ENCODE measurements around the gene PTGER4.

PTGER4 gene

DNA sequence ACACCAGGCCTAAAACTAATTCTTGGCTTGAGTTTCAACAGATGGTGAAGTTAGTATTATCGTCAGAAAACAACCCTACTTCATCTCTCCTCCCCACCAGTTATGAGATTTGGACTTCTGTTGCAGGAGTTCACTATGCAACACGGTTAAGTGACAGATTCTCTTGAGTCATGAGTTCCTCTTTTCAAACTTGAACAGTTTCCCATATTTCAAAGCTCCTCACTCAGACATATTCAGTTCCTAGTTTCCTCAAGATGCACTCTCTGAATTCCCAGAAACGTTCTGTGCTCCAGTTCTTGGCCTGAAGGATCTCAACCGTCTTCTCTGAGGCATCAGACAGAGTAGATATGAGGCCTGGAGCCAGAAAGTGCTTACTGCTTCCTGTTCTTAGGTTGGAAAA, 7.3 kb upstream of the PTGER4 start:
- no peak for DNase-seq

- no peak for DNase-seq
Observed at GRCh38 chr5:40674661-40675235, 5.0 kb upstream of the PTGER4 start.

DNA sequence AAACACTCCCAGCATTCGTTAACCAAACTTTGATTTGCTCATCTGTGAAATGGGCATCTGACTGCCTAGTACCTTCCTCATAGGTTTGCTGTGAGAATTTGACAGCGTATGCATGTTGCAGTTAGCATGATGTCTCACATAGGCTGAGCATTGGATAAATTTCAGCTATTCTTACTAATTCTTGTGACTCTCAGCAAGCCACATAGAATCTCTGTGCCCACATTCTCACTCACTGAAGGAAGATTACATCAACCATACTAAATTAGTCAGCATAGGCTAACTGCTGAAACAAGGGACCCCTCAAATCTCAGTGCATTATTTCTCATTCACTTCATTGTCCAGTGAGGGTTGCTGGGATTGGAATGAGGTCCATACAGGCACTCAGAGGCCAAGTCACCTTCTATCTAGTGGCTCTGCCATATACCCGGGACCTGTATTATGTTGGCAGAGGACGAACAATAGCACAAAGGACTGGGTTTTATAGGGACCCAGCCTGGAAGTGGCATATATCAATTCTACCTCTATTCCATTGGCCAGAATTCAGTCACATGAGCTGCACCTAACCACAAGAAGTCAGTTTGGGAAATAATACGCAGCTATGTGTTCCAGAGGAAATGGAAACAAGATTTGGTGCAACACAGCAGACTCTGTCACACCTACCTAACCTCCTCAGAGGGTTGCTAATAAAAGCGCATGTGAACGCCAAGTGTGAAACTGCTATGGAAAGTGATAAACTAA, 4.2 kb upstream of the PTGER4 start:
- no peak for DNase-seq

DNA sequence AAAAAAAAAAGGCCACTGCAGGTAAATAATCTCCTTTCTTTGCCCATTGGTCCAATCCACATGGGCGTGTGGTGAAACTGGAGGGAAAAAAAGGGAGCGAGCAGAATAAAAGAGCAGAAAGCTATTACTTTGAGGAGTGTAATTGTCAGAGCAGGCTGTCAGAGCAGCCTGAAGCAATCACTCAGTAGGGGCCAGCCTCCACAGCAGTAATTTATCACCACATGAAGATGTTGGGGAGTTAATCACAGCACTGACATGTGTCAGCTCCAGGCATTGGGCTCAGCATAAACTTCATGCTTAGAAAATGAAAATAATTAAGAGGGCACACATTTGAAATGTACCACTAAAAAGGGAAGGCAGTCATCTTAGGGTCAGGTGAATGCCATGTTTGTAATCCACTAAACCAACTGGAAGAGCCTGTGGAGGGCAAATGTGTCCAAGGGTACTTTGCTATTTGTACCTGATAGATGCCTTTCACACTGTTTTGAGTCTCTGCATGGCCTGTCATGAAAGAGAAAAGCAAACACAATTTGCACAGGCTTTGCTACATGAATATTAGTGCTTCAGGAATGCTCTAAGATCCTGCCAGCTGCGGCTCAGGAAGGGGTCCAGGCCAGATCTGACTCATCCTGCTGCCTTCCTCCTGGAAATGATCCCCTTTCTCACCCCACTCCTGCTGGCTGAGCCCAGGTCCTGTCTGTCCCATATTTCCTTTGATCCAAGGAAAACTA, 2.9 kb upstream of the PTGER4 start:
- DNase-seq = no peak

DNA sequence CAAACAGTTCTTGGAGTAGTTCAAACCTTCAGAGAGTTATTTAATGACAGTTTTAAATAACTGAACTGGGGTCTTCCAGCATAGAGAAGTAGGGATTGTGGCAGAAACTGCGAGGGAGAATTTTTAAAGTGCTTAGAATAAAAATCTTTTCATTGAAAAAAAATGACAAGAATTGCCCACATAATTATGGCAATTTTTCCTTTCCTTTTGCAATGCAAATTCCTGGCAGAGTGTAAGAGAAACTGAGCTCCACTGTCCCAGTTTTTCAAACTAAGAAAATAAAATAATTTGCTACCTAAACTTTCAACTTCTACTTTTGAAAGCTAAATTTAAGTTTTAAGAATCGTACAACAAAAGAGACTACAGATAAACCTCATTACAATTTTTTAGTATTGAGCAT, 2.3 kb upstream of the PTGER4 start:
- DNase-seq = no peak

- DNase-seq = no peak
Observed at GRCh38 chr5:40678026-40678425, 1.7 kb upstream of the PTGER4 start.

DNA sequence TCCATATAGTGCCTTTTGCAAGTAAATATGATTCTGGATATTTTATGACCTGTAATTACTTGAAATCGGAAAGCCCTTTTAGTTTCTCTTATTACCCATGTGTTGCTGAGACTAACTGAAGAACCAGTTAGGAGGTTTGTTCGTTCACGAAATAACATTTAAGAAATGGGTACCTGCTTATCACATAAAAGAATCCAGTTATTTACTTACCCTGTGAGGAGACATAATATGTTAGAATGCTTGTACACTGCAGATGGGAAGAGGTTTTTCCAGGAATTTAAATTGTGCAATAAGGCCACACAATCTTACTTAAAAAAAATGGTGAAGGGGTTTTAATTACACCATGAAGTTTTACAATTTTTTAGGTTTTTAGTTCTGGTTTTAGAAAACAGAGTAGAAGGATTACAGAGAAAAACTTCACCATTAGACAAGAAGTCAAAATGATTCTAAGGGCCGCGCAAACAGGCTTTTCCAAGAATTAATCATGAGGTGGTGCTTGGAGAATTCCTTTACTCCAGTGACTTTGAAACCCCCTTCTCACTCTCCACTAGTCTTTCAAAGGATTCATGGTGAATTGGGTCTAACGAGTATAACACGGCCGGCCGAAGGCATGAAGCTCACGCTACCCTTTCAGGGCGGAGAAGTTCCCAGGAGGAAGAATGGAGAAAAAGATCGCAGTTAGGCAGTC, 1.1 kb upstream of the PTGER4 start:
- DNase-seq = no peak

DNA sequence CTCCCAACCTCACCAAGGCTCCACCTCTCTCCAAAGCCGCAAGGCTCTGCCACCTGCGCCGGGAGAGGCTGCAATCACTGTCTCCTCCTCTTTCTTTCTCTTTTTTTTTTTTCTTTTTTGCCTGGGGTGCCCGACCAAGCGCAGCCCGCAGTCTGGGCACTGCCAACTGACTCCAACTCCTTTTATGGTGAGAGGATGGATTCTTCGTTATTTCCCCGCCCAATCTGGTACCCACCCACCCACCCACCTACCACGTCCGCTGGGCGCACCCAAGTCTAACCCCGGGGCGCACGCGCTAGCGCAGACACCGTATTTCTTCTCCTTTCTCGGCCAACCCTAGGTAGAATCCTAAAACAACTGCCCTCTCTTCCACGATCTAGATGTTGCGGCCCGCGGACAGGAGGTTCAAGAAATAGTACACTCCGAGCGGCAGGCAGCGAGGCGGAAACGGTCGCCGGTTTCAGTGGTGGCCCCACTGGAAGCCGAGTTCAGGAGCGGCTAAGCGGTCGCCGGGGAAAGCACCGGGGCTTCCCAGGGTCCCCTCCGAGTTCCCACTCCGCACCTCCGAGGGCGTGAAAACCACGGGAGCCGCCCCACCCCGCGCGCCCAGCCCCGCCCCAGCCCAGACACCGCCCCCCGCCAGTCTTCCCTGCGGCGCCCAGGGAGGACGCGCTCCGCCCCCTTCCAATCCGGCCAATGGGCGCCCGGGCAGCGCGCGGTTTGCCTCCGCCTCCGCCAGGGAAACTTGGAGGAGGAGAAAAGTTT, 385 bp upstream of the PTGER4 start:
- peak; percentile 84 for DNase-seq

DNA sequence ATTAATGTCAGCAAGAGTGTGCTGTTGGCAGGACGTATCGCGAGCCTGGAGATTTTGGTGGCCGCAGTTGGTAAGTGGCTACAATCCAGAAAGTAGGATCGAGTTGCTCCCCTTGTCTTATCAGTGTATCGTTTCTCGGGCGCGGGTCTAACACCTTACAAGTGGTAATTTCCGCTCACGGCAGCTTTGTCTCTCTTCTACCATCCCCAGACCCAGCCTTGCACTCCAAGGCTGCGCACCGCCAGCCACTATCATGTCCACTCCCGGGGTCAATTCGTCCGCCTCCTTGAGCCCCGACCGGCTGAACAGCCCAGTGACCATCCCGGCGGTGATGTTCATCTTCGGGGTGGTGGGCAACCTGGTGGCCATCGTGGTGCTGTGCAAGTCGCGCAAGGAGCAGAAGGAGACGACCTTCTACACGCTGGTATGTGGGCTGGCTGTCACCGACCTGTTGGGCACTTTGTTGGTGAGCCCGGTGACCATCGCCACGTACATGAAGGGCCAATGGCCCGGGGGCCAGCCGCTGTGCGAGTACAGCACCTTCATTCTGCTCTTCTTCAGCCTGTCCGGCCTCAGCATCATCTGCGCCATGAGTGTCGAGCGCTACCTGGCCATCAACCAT, 1.1 kb downstream of the PTGER4 start:
- DNase-seq = peak; percentile 50

DNA sequence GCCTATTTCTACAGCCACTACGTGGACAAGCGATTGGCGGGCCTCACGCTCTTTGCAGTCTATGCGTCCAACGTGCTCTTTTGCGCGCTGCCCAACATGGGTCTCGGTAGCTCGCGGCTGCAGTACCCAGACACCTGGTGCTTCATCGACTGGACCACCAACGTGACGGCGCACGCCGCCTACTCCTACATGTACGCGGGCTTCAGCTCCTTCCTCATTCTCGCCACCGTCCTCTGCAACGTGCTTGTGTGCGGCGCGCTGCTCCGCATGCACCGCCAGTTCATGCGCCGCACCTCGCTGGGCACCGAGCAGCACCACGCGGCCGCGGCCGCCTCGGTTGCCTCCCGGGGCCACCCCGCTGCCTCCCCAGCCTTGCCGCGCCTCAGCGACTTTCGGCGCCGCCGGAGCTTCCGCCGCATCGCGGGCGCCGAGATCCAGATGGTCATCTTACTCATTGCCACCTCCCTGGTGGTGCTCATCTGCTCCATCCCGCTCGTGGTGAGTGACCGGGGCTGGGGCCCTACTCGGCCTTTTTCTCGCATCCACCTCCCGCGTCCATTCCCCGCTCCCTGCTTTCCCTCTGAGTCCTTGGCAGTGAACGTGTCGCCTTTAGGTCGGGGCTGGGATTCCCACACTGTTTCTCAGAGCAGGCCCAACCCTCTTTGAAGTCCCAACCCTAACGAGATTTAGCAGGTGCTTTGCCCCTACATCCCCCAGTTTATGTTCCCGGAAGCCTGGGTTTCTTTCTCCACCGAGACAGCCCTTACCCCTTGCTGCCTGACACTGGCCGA, 1.8 kb downstream of the PTGER4 start:
- peak; percentile 24 for DNase-seq

GRCh38 chr5:40682154-40683017, 2.7 kb downstream of the PTGER4 start:
- DNase-seq = no peak

GRCh38 chr5:40683305-40683704, 3.6 kb downstream of the PTGER4 start:
- no peak for DNase-seq

- no peak for DNase-seq
Observed at GRCh38 chr5:40685193-40685592, 5.5 kb downstream of the PTGER4 start.

- no peak for DNase-seq
Observed at GRCh38 chr5:40685976-40686486, 6.3 kb downstream of the PTGER4 start.

GRCh38 chr5:40687321-40687720, 7.6 kb downstream of the PTGER4 start:
- no peak for DNase-seq

GRCh38 chr5:40688127-40688761, 8.5 kb downstream of the PTGER4 start:
- peak; percentile 86 for DNase-seq

- no peak for DNase-seq
Observed at GRCh38 chr5:40688996-40689395, 9.3 kb downstream of the PTGER4 start.

DNA sequence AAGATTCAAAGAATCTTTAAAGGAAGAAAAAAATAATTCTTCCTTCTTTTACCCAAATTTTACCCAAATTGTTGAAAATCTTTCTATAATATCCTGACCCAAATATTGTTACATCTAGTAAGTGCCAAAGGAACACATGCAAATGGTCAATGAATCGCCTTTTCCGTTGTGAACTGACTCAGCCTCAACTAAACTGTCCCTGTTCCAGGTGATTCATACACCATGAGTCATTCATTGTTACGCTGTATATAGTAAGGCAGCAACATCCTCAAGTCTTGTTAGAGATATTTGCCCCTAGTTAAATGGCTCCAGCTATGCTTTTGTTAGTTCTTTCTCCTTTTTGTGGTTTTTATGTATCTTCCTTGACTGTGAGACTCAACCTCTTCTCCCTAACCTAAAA, 9.7 kb downstream of the PTGER4 start:
- DNase-seq = no peak

DNA sequence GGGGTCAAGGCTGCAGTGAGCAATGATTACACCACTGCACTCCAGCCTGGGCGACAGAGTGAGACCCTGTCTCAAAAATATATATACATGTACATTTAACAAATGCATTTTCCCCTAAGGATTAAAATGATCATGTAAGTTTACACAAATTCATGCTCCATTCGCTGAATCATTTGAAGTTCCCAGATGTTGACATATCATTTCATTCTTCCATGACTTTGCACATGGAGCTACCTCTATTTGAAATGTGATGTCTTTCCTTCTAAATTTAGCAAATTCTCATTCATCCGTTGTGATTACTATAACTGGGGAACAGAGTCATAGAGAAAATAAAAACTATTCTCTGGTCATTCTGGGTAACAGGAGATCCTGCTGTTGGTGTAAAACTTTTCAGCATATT, 10.6 kb downstream of the PTGER4 start:
- DNase-seq = no peak

GRCh38 chr5:40691894-40692293, 12.2 kb downstream of the PTGER4 start:
- no peak for DNase-seq

Data from activated gamma-delta T cell treated with Interleukin-2 at 50 U/mL for 16 hours (primary cell).